HEK293 (cell line): ENCODE data around the gene LAYN.

Experiments
- GLI4 ChIP-seq: fragments of 450-650 bp; formaldehyde crosslinking; IDR thresholded peaks from 2 replicates; pipeline ENCODE4 v1.5.1; 2016; ENCODE audit warnings: missing biosample characterization, missing genetic modification characterization
- ZNF600 ChIP-seq: fragments of 450-650 bp; formaldehyde crosslinking; IDR thresholded peaks from 2 replicates; pipeline ENCODE4 v1.5.1; 2016; ENCODE audit warnings: missing biosample characterization, missing genetic modification characterization
- TF ChIP-seq, protein P1 (sequence below): fragments of 450-650 bp; formaldehyde crosslinking; IDR thresholded peaks from 2 replicates; pipeline ENCODE4 v1.5.1; 2016; ENCODE audit warnings: missing biosample characterization, missing genetic modification characterization

DNA sequence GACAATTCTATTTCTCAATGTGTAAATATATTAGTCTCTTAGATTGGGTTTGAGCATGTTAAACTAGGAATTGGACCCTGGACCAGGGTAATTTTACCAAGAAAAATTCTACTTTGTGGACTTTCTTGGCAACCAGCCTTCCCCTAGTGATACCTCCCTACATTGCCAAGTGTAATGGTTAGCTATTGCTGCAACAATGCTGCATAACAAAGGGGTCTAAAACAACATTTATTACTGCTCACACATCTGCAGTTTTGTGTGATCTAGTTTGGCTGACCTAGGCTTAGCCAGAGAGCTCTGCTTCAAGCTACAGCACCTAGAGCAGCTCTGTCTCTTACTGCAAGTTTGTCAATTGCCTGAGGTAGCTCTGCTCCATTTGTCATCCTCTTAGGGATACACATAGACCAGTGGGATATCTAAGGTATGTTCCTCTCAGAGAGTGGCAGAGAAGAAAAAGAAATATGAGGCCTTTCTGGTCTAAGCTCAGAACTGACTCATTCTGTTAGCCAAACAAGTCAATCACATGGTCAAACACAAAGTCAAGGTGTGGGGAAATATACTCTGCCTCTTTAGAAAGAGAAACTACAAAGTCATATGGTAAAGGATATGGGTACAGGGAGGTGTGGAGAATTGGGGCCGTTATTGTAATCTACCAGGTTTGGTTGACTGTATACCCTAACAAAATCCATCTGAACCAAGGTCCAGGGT lies 2.0 kb upstream of the LAYN start:
- TF ChIP-seq ZNF600 (tag by site-specific recombination) (no peak), GLI4 (tag by site-specific recombination) (no peak)
- TF ChIP-seq, protein P1, sequence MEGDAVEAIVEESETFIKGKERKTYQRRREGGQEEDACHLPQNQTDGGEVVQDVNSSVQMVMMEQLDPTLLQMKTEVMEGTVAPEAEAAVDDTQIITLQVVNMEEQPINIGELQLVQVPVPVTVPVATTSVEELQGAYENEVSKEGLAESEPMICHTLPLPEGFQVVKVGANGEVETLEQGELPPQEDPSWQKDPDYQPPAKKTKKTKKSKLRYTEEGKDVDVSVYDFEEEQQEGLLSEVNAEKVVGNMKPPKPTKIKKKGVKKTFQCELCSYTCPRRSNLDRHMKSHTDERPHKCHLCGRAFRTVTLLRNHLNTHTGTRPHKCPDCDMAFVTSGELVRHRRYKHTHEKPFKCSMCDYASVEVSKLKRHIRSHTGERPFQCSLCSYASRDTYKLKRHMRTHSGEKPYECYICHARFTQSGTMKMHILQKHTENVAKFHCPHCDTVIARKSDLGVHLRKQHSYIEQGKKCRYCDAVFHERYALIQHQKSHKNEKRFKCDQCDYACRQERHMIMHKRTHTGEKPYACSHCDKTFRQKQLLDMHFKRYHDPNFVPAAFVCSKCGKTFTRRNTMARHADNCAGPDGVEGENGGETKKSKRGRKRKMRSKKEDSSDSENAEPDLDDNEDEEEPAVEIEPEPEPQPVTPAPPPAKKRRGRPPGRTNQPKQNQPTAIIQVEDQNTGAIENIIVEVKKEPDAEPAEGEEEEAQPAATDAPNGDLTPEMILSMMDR (tag by site-specific recombination), result no peak
